Lung (tissue), 12 donors: ENCODE data around the gene PCDHA1. TPM values are rescaled to one million over a fixed set of nuclear protein-coding genes. Genes with fewer than 3 reads are reported as not detected.
A peak's percentile ranks its signal among the peaks of the same experiment; 100 is the strongest.

ENCODE experiments used
- ATAC-seq: fragments of 200-7000 bp; cut with Tn5 transposase; one replicate; pipeline ENCODE4 v1.9.1; 2020; ENCODE audit warnings: moderate number of reproducible peaks; ENCODE audit not compliant: insufficient read depth, low FRiP score
- DNase-seq, 3 donors: peaks; one replicate each; pipeline ENCODE4 v3.0.0-alpha.2; 2013 to 2017
- H3K27ac ChIP-seq, 2 donors: one replicate each; pipeline ENCODE4 v1.5.1; 2013; ENCODE audit warnings: mild to moderate bottlenecking in 2 of 2, moderate library complexity in 2 of 2, control low read depth in 1 of 2, inconsistent platforms in 1 of 2, low read depth in 1 of 2, low read length in 1 of 2
- H3K27me3 ChIP-seq, 3 donors: one replicate each; pipeline ENCODE4 v1.5.1; 2013; ENCODE audit warnings: low read length in 2 of 3; ENCODE audit not compliant: control insufficient read depth in 3 of 3, insufficient read depth in 3 of 3
- H3K36me3 ChIP-seq, 4 donors: one replicate each; pipeline ENCODE4 v1.5.1; 2013; ENCODE audit warnings: low read length in 4 of 4, mild to moderate bottlenecking in 1 of 4, moderate library complexity in 1 of 4; ENCODE audit not compliant: control insufficient read depth in 4 of 4, insufficient read depth in 4 of 4
- H3K4me1 ChIP-seq, 5 donors: one replicate each; pipeline ENCODE4 v1.5.1; 2013; ENCODE audit warnings: low read length in 5 of 5, mild to moderate bottlenecking in 2 of 5, moderate library complexity in 1 of 5; ENCODE audit not compliant: control insufficient read depth in 5 of 5, insufficient read depth in 5 of 5
- H3K4me3 ChIP-seq: one replicate; pipeline ENCODE4 v1.5.1; 2013; ENCODE audit warnings: mild to moderate bottlenecking, control low read depth, moderate library complexity
- H3K9ac ChIP-seq, 2 donors: one replicate each; pipeline ENCODE4 v1.5.1; 2013; ENCODE audit warnings: low read length in 2 of 2, control low read depth in 1 of 2; ENCODE audit not compliant: insufficient read depth in 1 of 2
- H3K9me3 ChIP-seq, 4 donors: one replicate each; pipeline ENCODE4 v1.5.1; 2013; ENCODE audit warnings: low read length in 3 of 4, mild to moderate bottlenecking in 1 of 4, moderate library complexity in 1 of 4; ENCODE audit not compliant: control insufficient read depth in 4 of 4, insufficient read depth in 3 of 4
- CTCF ChIP-seq: IDR thresholded peaks from 2 replicates; pipeline ENCODE4 v1.5.1; 2012; ENCODE audit warnings: mild to moderate bottlenecking; ENCODE audit errors: control extremely low read depth, extremely low read depth
- WGBS, 2 donors: extraction: QIAGEN DNeasy Blood & Tissue Kit; methylation state at CpG; one replicate each; pipeline ENCODE4 v1.1.7; 2013; 5-methylcytosine and 5-hydroxymethylcytosine counted together
- polyA plus RNA-seq, 2 donors: library from polyadenylated mRNA; stranded (reverse); fragments of 200-250 nt; gene quantifications; one replicate each; pipeline ENCODE4 v1.2.1, GENCODE V29; 2013
- total RNA-seq, 2 donors: library from RNA; depleted of rRNA in 1 of 2; stranded (reverse); fragments of >200 nt in 1 of 2; gene quantifications; one replicate each; pipeline ENCODE4 v1.2.1, GENCODE V29; 2014 to 2021
- donor health status: control.
- donor health status: control.
- donor health status: Bipolar disorder and iron deficiency.
- donor health status: healthy.
- donor health status: DM: yes; HTN: yes; CAD: no.

The PCDHA1 gene
- total and polyA plus RNA-seq, 4 donors = 0.02 to 0.30 TPM; not detected in 2

GRCh38 chr5:141001844-141002604, 216.1 kb downstream of the PCDHA1 start:
- H3K36me3 ChIP-seq = no peaks in the 10 kb centered on the region
- H3K4me3 ChIP-seq = no peak overlapping the region
- H3K9ac ChIP-seq = peak overlapping the region in 1 of 2 donors; percentile 2
- no peaks in the 10 kb centered on the region for H3K27me3 ChIP-seq
- no peaks in the 10 kb centered on the region for H3K9me3 ChIP-seq
- H3K27ac ChIP-seq = peak overlapping the region in 1 of 2 donors; percentile 14
- no peak for ATAC-seq
- H3K4me1 ChIP-seq = peaks cover 0 to 9% (median 0%) of the 10 kb centered on the region in 5 donors
- DNase-seq = peak; percentile 57 to 63 (median 63)
- 4 to 5% methylated on average over 19 of the region's 19 CpGs for WGBS, 2 donors
- no peak for TF ChIP-seq CTCF

DNA sequence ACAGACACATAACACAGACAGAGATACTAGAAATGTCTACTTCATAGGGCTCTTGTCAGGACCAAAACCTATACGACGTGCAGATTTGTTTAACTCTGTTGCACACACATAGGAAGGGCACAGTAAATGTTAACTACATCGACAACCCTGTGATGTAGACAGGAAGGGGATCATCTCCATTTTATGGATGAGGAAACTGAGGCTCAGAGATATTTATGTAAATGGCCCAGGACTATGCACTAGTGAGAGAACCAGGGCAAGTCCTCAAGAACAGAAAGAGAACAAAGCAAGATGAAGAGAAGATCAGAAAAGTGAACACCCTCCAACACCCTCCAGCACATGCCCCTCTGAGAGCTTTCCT, 216.6 kb downstream of the PCDHA1 start:
- H3K27me3 ChIP-seq = no peaks in the 10 kb centered on the region
- no peak for TF ChIP-seq CTCF
- DNase-seq (no peak), ATAC-seq (no peak)
- H3K9me3 ChIP-seq = no peaks in the 10 kb centered on the region
- peaks cover 0 to 9% (median 0%) of the 10 kb centered on the region in 5 donors for H3K4me1 ChIP-seq
- no peaks in the 10 kb centered on the region for H3K36me3 ChIP-seq
- no peak overlapping the region for H3K4me3 ChIP-seq
- H3K27ac ChIP-seq = peak overlapping the region in 1 of 2 donors; percentile 14
- no peak overlapping the region for H3K9ac ChIP-seq
- WGBS, 2 donors = 47 to 55% methylated on average over 3 of the region's 3 CpGs

- TF ChIP-seq CTCF = no peak
- 69 to 82% methylated on average over 3 of the region's 3 CpGs for WGBS, 2 donors
- Histone ChIP-seq H3K27ac (peak overlapping the region in 1 of 2 donors; percentile 40), H3K9me3 (no peaks in the 10 kb centered on the region), H3K4me1 (peaks cover 0 to 9% (median 0%) of the 10 kb centered on the region in 5 donors), H3K36me3 (no peaks in the 10 kb centered on the region), H3K4me3 (no peak overlapping the region), H3K9ac (no peak overlapping the region), H3K27me3 (no peaks in the 10 kb centered on the region)
- ATAC-seq (no peak), DNase-seq (no peak)
Observed at GRCh38 chr5:141003031-141003430, 217.1 kb downstream of the PCDHA1 start.
